ENCODE data around the gene PALLD. TPM values are rescaled to one million over a fixed set of nuclear protein-coding genes. Genes with fewer than 3 reads are reported as not detected.

Gene PALLD
- total RNA-seq, 1 donor from 2014 or later, result 58.7 TPM

- Mint-ChIP-seq H3K36me3 (ENCODE audit: low read depth) (peaks cover 7% of the 10 kb centered on the region), H3K27ac (ENCODE audit: unreplicated experiment) (no peak overlapping the region), H3K27me3 (ENCODE audit: low read depth) (no peaks in the 10 kb centered on the region), H3K4me1 (peaks cover 8% of the 10 kb centered on the region), H3K9me3 (no peaks in the 10 kb centered on the region), H3K4me3 (no peak overlapping the region)
- DNase-seq (ENCODE audit: low read depth, low spot score), result no peak
- TF ChIP-seq CTCF (conservative IDR thresholded peaks at IDR 0.05), result no peak
Measured at GRCh38 chr4:168713253-168713652, 216.4 kb downstream of the PALLD start.

- Mint-ChIP-seq H3K27me3 (ENCODE audit: low read depth) (no peaks in the 10 kb centered on the region), H3K4me1 (peaks cover 8% of the 10 kb centered on the region), H3K27ac (ENCODE audit: unreplicated experiment) (no peak overlapping the region), H3K36me3 (ENCODE audit: low read depth) (peaks cover 14% of the 10 kb centered on the region), H3K9me3 (peaks cover 3% of the 10 kb centered on the region), H3K4me3 (no peak overlapping the region)
- no peak for DNase-seq (ENCODE audit: low read depth, low spot score)
- TF ChIP-seq CTCF (conservative IDR thresholded peaks at IDR 0.05), result no peak
Measured at GRCh38 chr4:168715896-168716295, 219.0 kb downstream of the PALLD start.

- no peak for DNase-seq (ENCODE audit: low read depth, low spot score)
- H3K9me3 Mint-ChIP-seq, result peaks cover 3% of the 10 kb centered on the region
- H3K27me3 Mint-ChIP-seq (ENCODE audit: low read depth), result no peaks in the 10 kb centered on the region
- no peak overlapping the region for H3K27ac Mint-ChIP-seq (ENCODE audit: unreplicated experiment)
- no peak overlapping the region for H3K4me3 Mint-ChIP-seq
- H3K4me1 Mint-ChIP-seq, result peaks cover 8% of the 10 kb centered on the region
- H3K36me3 Mint-ChIP-seq (ENCODE audit: low read depth), result peaks cover 13% of the 10 kb centered on the region
- TF ChIP-seq CTCF (conservative IDR thresholded peaks at IDR 0.05), result no peak
Measured at GRCh38 chr4:168716406-168717129, 219.7 kb downstream of the PALLD start.

DNA sequence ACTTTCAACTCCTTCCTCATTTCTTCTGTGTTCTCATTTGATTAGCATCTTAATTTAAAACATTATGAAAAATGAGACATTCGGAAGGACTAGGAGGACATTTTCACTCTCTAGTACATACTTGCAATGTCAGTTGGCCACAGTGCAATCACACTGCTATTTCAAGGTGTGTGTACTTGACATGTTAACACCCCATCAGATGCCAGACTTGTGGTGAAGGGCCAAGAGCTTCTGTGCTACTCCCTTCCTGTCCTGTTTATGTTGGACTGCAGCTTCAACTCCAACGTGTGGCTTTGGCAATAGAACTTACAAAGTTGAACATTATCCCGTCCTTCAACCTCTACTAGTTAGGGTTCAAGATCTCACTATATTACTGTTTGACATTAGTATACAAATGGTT lies 221.0 kb downstream of the PALLD start:
- TF ChIP-seq CTCF (conservative IDR thresholded peaks at IDR 0.05), result no peak
- Mint-ChIP-seq H3K27ac (ENCODE audit: unreplicated experiment) (no peak overlapping the region), H3K9me3 (peaks cover 3% of the 10 kb centered on the region), H3K4me3 (no peak overlapping the region), H3K4me1 (peaks cover 8% of the 10 kb centered on the region), H3K36me3 (ENCODE audit: low read depth) (peaks cover 16% of the 10 kb centered on the region), H3K27me3 (ENCODE audit: low read depth) (no peaks in the 10 kb centered on the region)
- no peak for DNase-seq (ENCODE audit: low read depth, low spot score)

- no peaks in the 10 kb centered on the region for H3K27me3 Mint-ChIP-seq (ENCODE audit: low read depth)
- peaks cover 11% of the 10 kb centered on the region for H3K4me1 Mint-ChIP-seq
- no peak overlapping the region for H3K4me3 Mint-ChIP-seq
Measured at GRCh38 chr4:168719725-168720124, 222.9 kb downstream of the PALLD start.

More at GRCh38 chr4:168719725-168720124, 222.9 kb downstream of the PALLD start:
- H3K9me3 Mint-ChIP-seq, result peaks cover 3% of the 10 kb centered on the region
- DNase-seq (ENCODE audit: low read depth, low spot score), result no peak
- H3K27ac Mint-ChIP-seq (ENCODE audit: unreplicated experiment), result no peak overlapping the region
- H3K36me3 Mint-ChIP-seq (ENCODE audit: low read depth), result peaks cover 19% of the 10 kb centered on the region
- no peak for TF ChIP-seq CTCF (conservative IDR thresholded peaks at IDR 0.05)

All from neural crest cell (in vitro differentiated cells).